GM12891 (cell line): ENCODE data around the gene CACNG4.

Source experiments
- PAX5 ChIP-seq: IDR thresholded peaks from 2 replicates; pipeline ENCODE4 v1.6.1; 2011; ENCODE audit warnings: low read length, moderate library complexity, mild to moderate bottlenecking; ENCODE audit not compliant: insufficient read depth, severe bottlenecking
- POLR2A ChIP-seq: IDR thresholded peaks from 2 replicates; pipeline ENCODE4 v1.6.1; 2011; ENCODE audit warnings: low read depth, low read length, control low read depth
- POLR2AphosphoS5 ChIP-seq: IDR thresholded peaks from 2 replicates; pipeline ENCODE4 v1.6.1; 2011; ENCODE audit warnings: low read depth, low read length, control low read depth
- POU2F2 ChIP-seq: IDR thresholded peaks from 2 replicates; pipeline ENCODE4 v1.6.1; 2011; ENCODE audit warnings: low read depth, mild to moderate bottlenecking, control low read depth, low read length, moderate library complexity
- SPI1 ChIP-seq: IDR thresholded peaks from 2 replicates; pipeline ENCODE4 v1.6.1; 2011; ENCODE audit warnings: low read depth, low read length, control low read depth
- TAF1 ChIP-seq: IDR thresholded peaks from 2 replicates; pipeline ENCODE4 v1.6.1; 2011; ENCODE audit warnings: low read depth, low read length, control low read depth

DNA sequence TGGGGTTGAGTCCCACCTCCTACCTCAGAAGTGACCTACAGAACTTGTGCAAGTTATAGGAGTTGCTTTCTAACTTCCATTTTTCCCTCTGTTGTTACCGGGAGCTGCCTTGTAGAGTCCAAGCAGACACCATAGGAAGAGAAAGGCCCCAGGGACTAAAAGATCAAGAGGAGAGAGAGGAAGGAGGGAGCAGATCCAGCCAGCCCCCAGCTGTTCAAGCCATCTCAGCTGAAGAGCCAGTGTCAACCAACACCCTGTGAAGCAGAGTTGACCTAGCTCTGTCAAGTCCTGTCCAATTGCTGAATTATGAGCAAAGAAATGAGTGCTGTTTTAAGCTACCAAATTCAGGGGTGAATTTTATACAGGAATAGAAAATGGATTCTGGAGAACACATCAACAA lies 34.9 kb upstream of the CACNG4 start:
- TF ChIP-seq POLR2A (no peak), POLR2AphosphoS5 (no peak), TAF1 (no peak), PAX5 (no peak), SPI1 (no peak), POU2F2 (no peak)
